GM12878 (cell line): ENCODE data around the gene MTAP. TPM values are rescaled to one million over a fixed set of nuclear protein-coding genes. Genes with fewer than 3 reads are reported as not detected.
A peak's percentile ranks its signal among the peaks of the same experiment; 100 is the strongest.

Experiments
- ATAC-seq: fragments of 200-7000 bp; cut with Tn5 transposase; 3 replicates; pipeline ENCODE4 v1.9.1; 2020; ENCODE audit warnings: mild to moderate bottlenecking, moderate library complexity
- BruUV-seq: library from RNA; stranded (reverse); fragments of 400-500 nt; replicated peaks from 2 replicates; lab custom pipeline; 2021; lab: Mats Ljungman, UMichigan
- CTCF ChIA-PET: fragments of 300-600 bp; sonication (Branson Sonifier 250); formaldehyde crosslinking; extraction: SDS; loops from one replicate; lab custom pipeline; 2021; ENCODE audit warnings: inconsistent platforms; lab: Yijun Ruan, JAX
- POLR2A ChIA-PET: fragments of 350-600 bp; formaldehyde crosslinking; extraction: SDS; loops from one replicate; lab custom pipeline; 2021; ENCODE audit warnings: inconsistent platforms; lab: Charles Lee
- RAD21 ChIA-PET: fragments of 300-600 bp; sonication (Branson Sonifier 250); formaldehyde crosslinking; loops from one replicate; lab custom pipeline; 2023; ENCODE audit warnings: antibody characterized with exemption; ENCODE audit not compliant: unreplicated experiment; lab: Charles Lee
- SMC1A ChIA-PET: fragments of 300-600 bp; sonication (Branson Sonifier 250); formaldehyde crosslinking; loops from one replicate; lab custom pipeline; 2023; ENCODE audit not compliant: unreplicated experiment, uncharacterized antibody; lab: Charles Lee
- DNase-seq: peaks from one replicate; pipeline ENCODE4 v3.0.0-alpha.2; 2011; ENCODE audit warnings: low read depth, low spot score
- FAIRE-seq: peaks from 3 replicates; lab custom pipeline; 2011; peaks lifted over from hg19 to GRCh38; lab: Jason Lieb, UNC
- H2AFZ ChIP-seq: 2 replicates; pipeline ENCODE4 v1.6.0; 2011; ENCODE audit warnings: low read depth, low read length, control low read depth; ENCODE audit not compliant: control insufficient read depth
- H3K27ac ChIP-seq: 2 replicates; pipeline ENCODE4 v1.5.1; 2011; ENCODE audit warnings: control low read depth; ENCODE audit not compliant: control insufficient read depth, insufficient read depth
- H3K27me3 ChIP-seq, 2 experiments: replicated peaks in 1 of 2; 2 replicates each; pipeline versions ENCODE4 v1.6.0 to v1.6.1; 2011; ENCODE audit warnings: low read length in 1 of 2; ENCODE audit not compliant: control insufficient read depth in 2 of 2, insufficient read depth in 2 of 2
- H3K36me3 ChIP-seq, 2 experiments: 2 replicates each; pipeline ENCODE4 v1.5.1; 2011; ENCODE audit warnings: low read length in 1 of 2; ENCODE audit not compliant: control insufficient read depth in 2 of 2, insufficient read depth in 2 of 2
- H3K4me1 ChIP-seq: 2 replicates; pipeline ENCODE4 v1.6.1; 2011; ENCODE audit warnings: mild to moderate bottlenecking, low read length, moderate library complexity, mixed read lengths; ENCODE audit not compliant: control insufficient read depth, insufficient read depth
- H3K4me2 ChIP-seq: 2 replicates; pipeline ENCODE4 v1.6.0; 2011; ENCODE audit warnings: control low read depth; ENCODE audit not compliant: control insufficient read depth, insufficient read depth
- H3K4me3 ChIP-seq: fragments of 200-600 bp; sonication (generic); 2 replicates; pipeline ENCODE4 v1.5.1; 2016
- H3K79me2 ChIP-seq: 2 replicates; pipeline ENCODE4 v1.6.0; 2011; ENCODE audit warnings: low read length; ENCODE audit not compliant: control insufficient read depth, insufficient read depth
- H3K9ac ChIP-seq: 2 replicates; pipeline ENCODE4 v1.8.0; 2011; ENCODE audit warnings: low read length, control low read depth, mixed read lengths; ENCODE audit not compliant: control insufficient read depth, insufficient read depth
- H3K9me3 ChIP-seq: replicated peaks from 3 replicates; pipeline ENCODE4 v1.5.1; 2011; ENCODE audit warnings: mild to moderate bottlenecking, low read length; ENCODE audit not compliant: control insufficient read depth, insufficient read depth
- H4K20me1 ChIP-seq: 2 replicates; pipeline ENCODE4 v1.6.0; 2011; ENCODE audit not compliant: control insufficient read depth, insufficient read depth
- CHD1 ChIP-seq: IDR thresholded peaks from 2 replicates; pipeline ENCODE4 v1.6.1; 2012; ENCODE audit warnings: low read depth, low read length, improper control_type of control experiment
- ESRRA ChIP-seq: IDR thresholded peaks from 2 replicates; pipeline ENCODE4 v1.6.1; 2012; ENCODE audit warnings: mild to moderate bottlenecking, low read length, improper control_type of control experiment
- ETV6 ChIP-seq, 2 experiments: fragments of 450-650 bp in 1 of 2; IDR thresholded peaks in 1 of 2; conservative IDR thresholded peaks in 1 of 2; 2 replicates each; pipeline ENCODE4 v1.6.1; 2014; ENCODE audit warnings: antibody characterized with exemption in 1 of 2, borderline replicate concordance in 1 of 2, low read depth in 1 of 2, mild to moderate bottlenecking in 1 of 2, moderate library complexity in 1 of 2
- IRF4 ChIP-seq: IDR thresholded peaks from 2 replicates; pipeline ENCODE4 v1.6.1; 2011; ENCODE audit warnings: low read depth, low read length
- KLF5 ChIP-seq: fragments of 450-650 bp; IDR thresholded peaks from 2 replicates; pipeline ENCODE4 v1.6.1; 2014; ENCODE audit warnings: mild to moderate bottlenecking; ENCODE audit not compliant: partially characterized antibody
- NR2C2 ChIP-seq: IDR thresholded peaks from 2 replicates; pipeline ENCODE4 v1.6.1; 2011; ENCODE audit warnings: borderline replicate concordance, low read depth; ENCODE audit not compliant: control insufficient read depth, insufficient read length
- SPI1 ChIP-seq: IDR thresholded peaks from 2 replicates; pipeline ENCODE4 v1.6.1; 2011; ENCODE audit warnings: low read depth, mild to moderate bottlenecking, low read length, moderate library complexity, borderline replicate concordance; ENCODE audit not compliant: insufficient read depth
- STAT3 ChIP-seq: IDR thresholded peaks from 2 replicates; pipeline ENCODE4 v1.6.1; 2011; ENCODE audit warnings: low read depth, low read length, improper control_type of control experiment
- ZZZ3 ChIP-seq: IDR thresholded peaks from 2 replicates; pipeline ENCODE4 v1.6.1; 2011; ENCODE audit warnings: low read depth; ENCODE audit not compliant: control insufficient read depth, insufficient read length
- WGBS: methylation state at CpG from one replicate; pipeline ENCODE4 v1.1.6; 2016; ENCODE audit warnings: low lambda C conversion rate; ENCODE audit not compliant: insufficient replicate concordance, insufficient coverage; ENCODE audit errors: missing lambda C conversion rate; 5-methylcytosine and 5-hydroxymethylcytosine counted together
- in situ Hi-C: fragments of 300-500 bp; cut with MboI; formaldehyde crosslinking; loops from 9 replicates; pipeline ENCODE4 v1.14.3; 2018; ENCODE audit warnings: mixed read lengths
- intact Hi-C: fragments of 100-400 bp; cut with micrococcal nuclease; formaldehyde crosslinking; loops from one replicate; pipeline ENCODE4 v1.14.2; 2022; ENCODE audit not compliant: unreplicated experiment
- polyA plus RNA-seq, 11 experiments: library from polyadenylated mRNA; depleted of rRNA in 4 of 11; unstranded in 6 of 11; stranded (reverse) in 5 of 11; fragments of >200 nt; fragmentation: Nextera tagmentation in 4 of 11; fragmentation: Illumina TruSeq in 1 of 11; extraction: Ambion mirVana in 4 of 11; extraction: Trizol in 1 of 11; gene quantifications; 1 replicate in 1 of 11; 2 replicates in 10 of 11; pipeline versions ENCODE4 v1.2.1 to v1.2.3, GENCODE V29; 2011 to 2016; ENCODE audit warnings: inconsistent platforms in 2 of 11, missing spikeins in 2 of 11, low read depth in 1 of 11
- total RNA-seq, 4 experiments: library from RNA; depleted of rRNA in 3 of 4; stranded (reverse); fragments of >200 nt in 3 of 4; fragmentation: Illumina TruSeq in 1 of 4; extraction: Trizol in 1 of 4; gene quantifications; 2 replicates each; pipeline versions ENCODE4 v1.2.1 to v1.2.3, GENCODE V29; 2013 to 2021
- TF ChIP-seq, protein P1 (sequence below): IDR thresholded peaks from 2 replicates; pipeline ENCODE4 v1.6.1; 2012; ENCODE audit warnings: low read length, inconsistent platforms
- TF ChIP-seq, protein P2 (sequence below): fragments of 450-650 bp; IDR thresholded peaks from 2 replicates; pipeline ENCODE4 v1.6.1; 2016; ENCODE audit warnings: mild to moderate bottlenecking, moderate library complexity, borderline replicate concordance

MTAP gene
- total and polyA plus RNA-seq, 10 of the 15 experiments (the other 5 are each of a cell fraction or from before 2014, with no cell fraction given): 16.4 to 29.9 (median 22.6) TPM

- in situ Hi-C loops: no loop called here
- H3K27me3 ChIP-seq: no peaks in the 10 kb centered on the region
- ChIA-PET RAD21 (no interaction called here), POLR2A (no interaction called here), SMC1A (interaction anchor here (0.8 kb wide), 1 partner anchor 13 kb away, joined by 3 read pairs; no protein-coding TSS in a partner anchor), CTCF (interaction anchor here (1.4 kb wide), 1 partner anchor 128 kb away, joined by 4 read pairs; no protein-coding TSS in a partner anchor)
- no peak overlapping the region for H3K27ac ChIP-seq
- intact Hi-C loops: no loop called here
- H3K36me3 ChIP-seq: no peaks in the 10 kb centered on the region
- no peak for ATAC-seq
- H4K20me1 ChIP-seq: no peaks in the 10 kb centered on the region
- H3K4me1 ChIP-seq: no peaks in the 10 kb centered on the region
- no peak overlapping the region for H3K4me3 ChIP-seq
- FAIRE-seq: no peak
- no peak for DNase-seq
- no peak overlapping the region for H2AFZ ChIP-seq
- BruUV-seq: no TSS peak
- H3K4me2 ChIP-seq: no peak overlapping the region
- H3K9ac ChIP-seq: no peak overlapping the region
- H3K79me2 ChIP-seq: no peaks in the 10 kb centered on the region
- H3K9me3 ChIP-seq: no peaks in the 10 kb centered on the region
- TF ChIP-seq KLF5: no peak
- WGBS: 65% methylated on average over 4 of the region's 4 CpGs
These were observed 139.0 kb downstream of the MTAP start for GRCh38 chr9:21941337-21941995.

GRCh38 chr9:21943464-21943863 lies 141.0 kb downstream of the MTAP start:
- Histone ChIP-seq H3K79me2 (no peaks in the 10 kb centered on the region), H3K4me2 (no peak overlapping the region), H3K4me3 (no peak overlapping the region), H3K27ac (no peak overlapping the region), H3K36me3 (no peaks in the 10 kb centered on the region), H3K4me1 (no peaks in the 10 kb centered on the region), H3K27me3 (no peaks in the 10 kb centered on the region), H3K9ac (no peak overlapping the region), H2AFZ (no peak overlapping the region), H4K20me1 (no peaks in the 10 kb centered on the region), H3K9me3 (no peaks in the 10 kb centered on the region)
- ChIA-PET CTCF (interaction anchor here (1.1 kb wide), 1 partner anchor 65 kb away, joined by 3 read pairs; the partner anchor contains the start of gene CDKN2B), POLR2A (no interaction called here), SMC1A (no interaction called here), RAD21 (no interaction called here)
- WGBS: 24% methylated on average over 4 of the region's 4 CpGs
- FAIRE-seq: no peak
- peak; percentile 26; the same call in 1 of the 3 replicates for ATAC-seq
- in situ Hi-C loops (no loop called here), intact Hi-C loops (no loop called here)
- no peak for DNase-seq
- no TSS peak for BruUV-seq
- TF ChIP-seq ESRRA: no peak
- TF ChIP-seq ETV6 (conservative IDR thresholded peaks at IDR 0.05 in 1 of 2, IDR thresholded peaks at IDR 0.05 in 1 of 2; ENCODE audit: borderline replicate concordance in 1 of 2, low read depth in 1 of 2): no peak
- TF ChIP-seq, protein P1, sequence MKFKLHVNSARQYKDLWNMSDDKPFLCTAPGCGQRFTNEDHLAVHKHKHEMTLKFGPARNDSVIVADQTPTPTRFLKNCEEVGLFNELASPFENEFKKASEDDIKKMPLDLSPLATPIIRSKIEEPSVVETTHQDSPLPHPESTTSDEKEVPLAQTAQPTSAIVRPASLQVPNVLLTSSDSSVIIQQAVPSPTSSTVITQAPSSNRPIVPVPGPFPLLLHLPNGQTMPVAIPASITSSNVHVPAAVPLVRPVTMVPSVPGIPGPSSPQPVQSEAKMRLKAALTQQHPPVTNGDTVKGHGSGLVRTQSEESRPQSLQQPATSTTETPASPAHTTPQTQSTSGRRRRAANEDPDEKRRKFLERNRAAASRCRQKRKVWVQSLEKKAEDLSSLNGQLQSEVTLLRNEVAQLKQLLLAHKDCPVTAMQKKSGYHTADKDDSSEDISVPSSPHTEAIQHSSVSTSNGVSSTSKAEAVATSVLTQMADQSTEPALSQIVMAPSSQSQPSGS: no peak
- TF ChIP-seq SPI1: no peak
- TF ChIP-seq IRF4: no peak
- no peak for TF ChIP-seq ZZZ3
- no peak for TF ChIP-seq NR2C2
- TF ChIP-seq, protein P2, sequence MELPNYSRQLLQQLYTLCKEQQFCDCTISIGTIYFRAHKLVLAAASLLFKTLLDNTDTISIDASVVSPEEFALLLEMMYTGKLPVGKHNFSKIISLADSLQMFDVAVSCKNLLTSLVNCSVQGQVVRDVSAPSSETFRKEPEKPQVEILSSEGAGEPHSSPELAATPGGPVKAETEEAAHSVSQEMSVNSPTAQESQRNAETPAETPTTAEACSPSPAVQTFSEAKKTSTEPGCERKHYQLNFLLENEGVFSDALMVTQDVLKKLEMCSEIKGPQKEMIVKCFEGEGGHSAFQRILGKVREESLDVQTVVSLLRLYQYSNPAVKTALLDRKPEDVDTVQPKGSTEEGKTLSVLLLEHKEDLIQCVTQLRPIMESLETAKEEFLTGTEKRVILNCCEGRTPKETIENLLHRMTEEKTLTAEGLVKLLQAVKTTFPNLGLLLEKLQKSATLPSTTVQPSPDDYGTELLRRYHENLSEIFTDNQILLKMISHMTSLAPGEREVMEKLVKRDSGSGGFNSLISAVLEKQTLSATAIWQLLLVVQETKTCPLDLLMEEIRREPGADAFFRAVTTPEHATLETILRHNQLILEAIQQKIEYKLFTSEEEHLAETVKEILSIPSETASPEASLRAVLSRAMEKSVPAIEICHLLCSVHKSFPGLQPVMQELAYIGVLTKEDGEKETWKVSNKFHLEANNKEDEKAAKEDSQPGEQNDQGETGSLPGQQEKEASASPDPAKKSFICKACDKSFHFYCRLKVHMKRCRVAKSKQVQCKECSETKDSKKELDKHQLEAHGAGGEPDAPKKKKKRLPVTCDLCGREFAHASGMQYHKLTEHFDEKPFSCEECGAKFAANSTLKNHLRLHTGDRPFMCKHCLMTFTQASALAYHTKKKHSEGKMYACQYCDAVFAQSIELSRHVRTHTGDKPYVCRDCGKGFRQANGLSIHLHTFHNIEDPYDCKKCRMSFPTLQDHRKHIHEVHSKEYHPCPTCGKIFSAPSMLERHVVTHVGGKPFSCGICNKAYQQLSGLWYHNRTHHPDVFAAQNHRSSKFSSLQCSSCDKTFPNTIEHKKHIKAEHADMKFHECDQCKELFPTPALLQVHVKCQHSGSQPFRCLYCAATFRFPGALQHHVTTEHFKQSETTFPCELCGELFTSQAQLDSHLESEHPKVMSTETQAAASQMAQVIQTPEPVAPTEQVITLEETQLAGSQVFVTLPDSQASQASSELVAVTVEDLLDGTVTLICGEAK: no peak
- no peak for TF ChIP-seq STAT3
- no peak for TF ChIP-seq CHD1
